SU-DHL-6 (cell line): ENCODE results near the gene TSPAN16.

Experiments used
- CTCF ChIP-seq: fragments of 200-600 bp; sonication (generic); IDR thresholded peaks from one replicate; pipeline ENCODE4 v1.5.1; 2017; ENCODE audit warnings: antibody characterized with exemption, mild to moderate bottlenecking, low read length, moderate library complexity; ENCODE audit not compliant: insufficient read depth, poor library complexity, severe bottlenecking
- EZH2phosphoT487 ChIP-seq: fragments of 200-600 bp; sonication (generic), shearing (Covaris generic); conservative IDR thresholded peaks from 2 replicates; pipeline ENCODE4 v1.6.1; 2018; ENCODE audit warnings: mild to moderate bottlenecking, antibody characterized with exemption, low read length, moderate library complexity, mixed read lengths

DNA sequence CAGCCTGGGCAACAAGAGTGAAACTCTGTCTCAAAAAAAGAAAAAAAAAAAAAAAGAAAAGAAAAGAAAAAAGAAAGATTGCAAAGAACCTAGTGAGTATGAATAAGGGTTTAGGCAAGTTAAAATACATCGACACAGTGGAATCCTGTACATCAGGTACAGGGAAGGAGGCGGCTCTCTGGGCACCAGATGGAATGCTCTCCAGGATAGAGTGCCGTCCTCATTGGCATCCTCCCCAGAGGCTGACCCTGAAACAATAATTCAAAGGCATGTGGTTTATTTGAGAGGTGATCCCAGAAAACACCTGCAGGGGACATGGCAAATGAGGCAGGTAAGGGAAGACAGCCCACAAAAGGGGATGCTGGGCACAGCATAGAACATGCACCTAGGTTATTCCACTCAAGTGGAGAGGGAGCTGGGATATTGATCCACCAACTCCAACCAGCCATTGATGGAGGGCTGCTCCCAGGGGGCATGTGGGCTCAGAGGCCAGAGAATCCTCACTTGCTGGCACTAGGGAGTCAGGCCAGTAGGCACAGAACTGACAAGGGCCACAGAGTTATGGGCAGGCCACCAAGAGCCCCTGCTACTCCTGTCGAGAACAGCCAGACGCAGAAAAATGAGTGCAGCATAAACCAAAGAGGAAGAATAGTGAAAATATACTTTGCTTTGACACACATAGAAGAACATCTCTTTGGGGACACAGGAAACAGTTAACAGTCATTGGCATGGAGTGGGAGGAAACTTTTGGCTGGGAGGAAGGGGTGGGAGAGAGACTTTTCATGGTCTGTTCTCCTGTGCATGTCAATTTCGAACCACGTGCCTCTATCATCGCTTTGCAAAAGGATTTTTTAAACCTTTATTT lies 4.2 kb downstream of the TSPAN16 start:
- no peak for TF ChIP-seq CTCF
- TF ChIP-seq EZH2phosphoT487 = no peak
